ENCODE results near the gene C3orf22.
"Not testable (repeated sequence)": the region's sequence is repeated elsewhere in the genome, so short reads cannot be mapped to it uniquely, and the experiment has no call there.

Gene C3orf22

GRCh38 chr3:126542340-126543241 lies 16.1 kb downstream of the C3orf22 start:
- no peak for DNase-seq

DNA sequence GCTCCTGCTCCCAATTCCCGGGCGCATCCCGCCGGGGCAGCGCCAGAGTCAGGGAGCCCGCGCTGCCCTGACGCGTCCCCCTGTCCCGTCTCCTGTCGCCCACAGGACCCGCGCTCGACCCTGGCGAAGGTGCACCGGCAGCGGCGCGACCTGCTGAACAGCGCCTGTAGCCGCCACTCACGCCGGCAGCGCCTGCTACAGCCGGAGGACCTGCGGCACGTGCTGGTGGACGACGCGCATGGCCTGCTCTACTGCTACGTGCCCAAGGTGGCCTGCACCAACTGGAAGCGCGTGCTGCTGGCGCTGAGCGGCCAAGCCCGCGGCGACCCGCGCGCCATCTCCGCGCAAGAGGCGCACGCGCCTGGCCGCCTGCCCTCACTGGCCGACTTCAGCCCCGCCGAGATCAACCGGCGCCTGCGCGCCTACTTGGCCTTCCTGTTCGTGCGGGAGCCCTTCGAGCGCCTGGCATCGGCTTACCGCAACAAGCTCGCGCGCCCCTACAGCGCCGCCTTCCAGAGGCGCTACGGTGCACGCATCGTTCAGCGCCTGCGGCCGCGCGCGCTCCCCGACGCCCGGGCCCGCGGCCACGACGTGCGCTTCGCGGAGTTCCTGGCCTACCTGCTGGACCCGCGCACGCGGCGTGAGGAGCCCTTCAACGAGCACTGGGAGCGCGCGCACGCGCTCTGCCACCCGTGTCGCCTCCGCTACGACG lies 16.9 kb downstream of the C3orf22 start:
- no peak for DNase-seq

DNA sequence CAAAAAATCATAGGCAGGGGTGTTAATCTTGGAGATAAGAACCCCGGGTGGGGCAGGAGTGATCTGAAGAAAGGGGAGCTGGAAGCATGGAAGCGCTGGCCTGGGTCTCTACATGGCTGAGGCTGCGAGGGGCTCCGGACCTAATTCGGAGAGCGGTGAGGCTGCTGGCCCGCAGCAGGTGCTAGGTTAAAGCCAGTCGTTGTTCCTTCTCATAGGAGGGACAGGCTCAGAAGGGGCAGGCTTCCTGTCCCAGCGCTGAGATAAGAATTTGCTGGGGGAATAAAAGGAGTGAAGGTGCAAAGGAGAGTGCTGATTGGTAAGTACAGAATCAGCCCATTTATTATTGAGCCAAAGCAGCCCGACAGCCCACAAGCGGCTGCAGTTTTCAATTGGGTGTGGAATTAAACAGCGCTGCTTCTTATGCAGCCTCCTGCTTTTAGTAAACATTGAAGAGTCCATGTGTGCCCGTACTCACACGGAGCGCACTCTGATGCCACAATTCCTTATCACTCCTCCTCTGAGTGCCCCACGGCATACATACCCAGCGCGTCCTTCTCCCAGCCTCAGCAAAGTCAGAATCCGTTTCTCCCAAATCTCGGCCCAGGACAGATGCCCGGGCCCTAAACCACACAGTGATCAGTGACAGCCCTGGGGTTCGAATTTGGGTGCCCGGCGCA lies 17.6 kb downstream of the C3orf22 start:
- DNase-seq: no peak

DNA sequence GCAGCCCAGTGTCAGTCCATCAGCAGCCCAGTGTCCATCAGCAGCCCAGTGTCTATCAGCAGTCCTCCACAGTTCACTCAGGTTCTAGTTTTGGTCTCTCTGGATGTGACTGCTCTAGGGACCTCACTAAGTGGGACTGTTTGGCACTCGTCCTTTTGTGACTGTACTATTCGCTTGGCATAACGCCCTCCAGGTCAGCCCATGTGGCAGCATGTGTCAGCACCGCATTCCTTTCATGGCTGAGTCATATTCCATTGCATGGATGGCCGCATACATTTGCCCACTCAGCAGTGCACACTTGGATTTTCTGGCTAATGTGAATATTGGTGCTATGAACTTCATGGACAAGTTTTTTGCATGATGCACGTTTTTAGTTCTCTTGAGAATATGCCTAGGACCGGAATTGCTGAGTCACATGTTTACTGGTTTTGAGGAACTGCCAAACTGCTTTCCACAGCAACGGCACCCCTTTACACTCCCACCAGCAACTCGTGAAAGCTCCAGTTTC lies 18.3 kb downstream of the C3orf22 start:
- DNase-seq: no peak

GRCh38 chr3:126539558-126540250 lies 19.0 kb downstream of the C3orf22 start:
- DNase-seq: no peak

DNA sequence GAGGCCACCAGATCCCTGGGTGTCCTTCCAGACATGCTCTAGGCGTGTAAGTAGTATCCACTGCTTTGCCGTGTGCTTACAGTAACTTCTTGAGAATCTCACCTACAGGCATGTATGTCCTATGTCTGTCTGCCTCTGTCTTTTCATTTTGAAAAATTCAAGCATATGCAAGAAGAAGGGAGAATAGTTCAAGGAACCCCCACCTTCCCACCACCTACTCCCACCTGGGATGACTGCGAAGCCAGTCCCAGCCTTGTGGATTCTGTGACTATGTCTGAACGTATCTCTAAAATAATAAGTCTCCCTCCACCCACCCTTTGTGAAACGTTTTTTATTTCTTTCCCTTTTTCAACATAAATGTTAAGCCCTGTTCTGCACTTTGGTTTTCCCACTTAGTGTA lies 19.8 kb downstream of the C3orf22 start:
- no peak for DNase-seq

GRCh38 chr3:126538316-126538715 lies 20.4 kb downstream of the C3orf22 start:
- DNase-seq: no peak

GRCh38 chr3:126537730-126538281 lies 20.9 kb downstream of the C3orf22 start:
- no peak for DNase-seq

DNA sequence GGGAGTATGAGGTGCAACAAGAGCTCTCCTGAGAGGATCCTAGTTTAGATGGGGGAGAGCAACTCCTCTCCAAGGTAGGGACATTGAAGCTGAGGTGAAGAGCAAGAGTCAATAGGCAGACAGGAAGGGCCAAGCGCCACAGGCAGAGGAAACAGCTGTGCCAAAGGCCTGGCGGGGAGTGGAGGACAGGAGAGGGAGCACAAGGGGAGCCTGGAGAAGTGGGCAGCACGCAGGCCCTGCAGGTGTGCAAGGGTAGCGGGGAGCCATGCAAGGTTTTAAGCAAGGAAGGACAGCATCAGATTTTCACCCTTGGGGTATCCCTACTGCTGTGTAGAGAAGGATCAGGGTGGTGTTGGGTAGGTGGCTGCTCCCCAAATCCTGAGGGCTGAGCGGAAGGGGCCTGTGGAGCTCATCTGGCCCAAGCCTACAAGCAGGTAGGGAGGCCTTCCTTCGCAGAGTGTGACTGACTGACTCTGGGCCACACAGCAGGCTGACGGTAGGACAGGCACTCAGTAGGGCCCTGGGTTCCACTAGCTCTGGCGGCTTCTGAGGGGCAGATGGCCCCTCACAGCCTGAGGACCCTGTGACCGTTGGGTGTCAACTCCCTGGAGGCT lies 21.5 kb downstream of the C3orf22 start:
- no peak for DNase-seq

- no peak for DNase-seq
Observed at GRCh38 chr3:126536126-126536525, 22.6 kb downstream of the C3orf22 start.

- no peak for DNase-seq
Observed at GRCh38 chr3:126535636-126536035, 23.1 kb downstream of the C3orf22 start.

DNA sequence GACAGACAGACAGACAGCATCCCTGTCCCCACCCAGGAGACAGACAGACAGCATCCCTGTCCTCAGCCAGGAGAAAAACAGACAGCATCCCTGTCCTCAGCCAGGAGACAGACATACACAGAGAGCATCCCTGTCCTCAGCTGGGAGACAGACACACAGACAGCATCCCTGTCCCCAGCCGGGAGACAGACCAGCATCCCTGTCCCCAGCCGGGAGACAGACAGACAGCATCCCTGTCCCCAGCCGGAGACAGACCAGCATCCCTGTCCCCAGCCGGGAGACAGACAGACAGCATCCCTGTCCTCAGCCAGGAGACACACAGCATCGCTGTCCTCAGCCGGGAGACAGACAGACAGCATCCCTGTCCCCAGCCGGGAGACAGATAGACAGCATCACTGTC lies 24.0 kb downstream of the C3orf22 start:
- not testable (repeated sequence) for DNase-seq

DNA sequence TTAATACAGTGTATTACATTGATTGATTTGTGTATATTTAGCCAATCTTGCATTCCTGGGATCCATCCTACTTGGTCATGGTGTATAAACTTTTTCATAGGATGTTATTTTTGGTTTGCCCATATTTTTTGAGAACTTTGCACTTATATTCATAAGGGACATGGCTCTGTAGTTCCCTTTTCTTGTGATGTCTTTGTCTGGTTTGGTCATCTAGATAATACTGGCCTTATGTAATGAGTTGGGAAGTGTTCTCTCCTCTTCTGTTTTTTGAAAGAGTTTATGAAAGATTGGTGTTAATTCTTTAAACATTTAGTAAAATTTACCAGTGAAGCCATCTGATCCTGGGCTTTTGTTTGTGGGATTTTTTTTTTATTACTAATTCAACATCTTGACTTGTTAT lies 25.2 kb downstream of the C3orf22 start:
- DNase-seq: no peak

- no peak for DNase-seq
Observed at GRCh38 chr3:126531051-126531330, 27.7 kb downstream of the C3orf22 start.

DNA sequence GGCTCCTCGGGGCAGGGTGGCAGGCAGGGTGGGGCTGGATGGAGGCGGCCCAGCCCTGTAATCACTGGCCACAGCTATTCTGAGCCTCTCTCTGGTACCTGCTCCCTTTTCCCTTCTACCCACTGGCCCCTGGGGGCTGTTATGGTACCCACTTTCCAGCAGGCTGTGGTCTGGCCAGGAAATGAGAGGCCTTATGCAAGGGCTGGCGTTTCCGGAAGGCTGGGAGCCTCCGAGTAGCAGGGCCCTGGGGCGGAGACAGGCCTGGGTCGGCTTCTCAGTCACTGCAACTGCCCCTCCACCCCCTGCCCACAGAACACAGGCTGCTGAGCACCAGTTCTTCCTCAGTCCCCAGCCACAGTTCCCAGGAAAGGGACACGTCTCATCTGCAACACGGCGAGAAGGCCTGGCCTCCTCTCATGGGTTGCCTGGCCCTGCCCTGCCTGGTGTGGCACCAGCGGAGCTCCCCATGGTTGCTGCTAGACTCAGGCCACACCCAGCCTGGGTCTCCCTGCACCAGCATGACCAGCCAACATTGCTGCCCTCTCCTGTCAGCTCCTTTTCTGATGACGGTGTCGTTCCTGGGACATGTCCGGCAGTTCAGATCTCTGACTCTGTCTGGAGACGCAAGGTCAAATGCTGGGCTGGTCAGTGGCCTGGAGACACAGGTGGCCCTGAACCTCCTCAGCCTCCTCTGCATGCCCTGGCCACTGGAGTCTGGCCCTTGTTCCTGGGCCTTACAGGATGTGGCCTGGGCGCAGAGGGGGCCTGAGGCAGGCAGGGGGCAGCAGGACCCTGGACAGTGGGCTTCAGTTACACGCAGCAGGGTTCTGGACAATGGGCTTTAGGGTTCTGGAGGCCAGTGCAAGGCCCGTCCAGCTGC lies 28.3 kb downstream of the C3orf22 start:
- DNase-seq: no peak

DNA sequence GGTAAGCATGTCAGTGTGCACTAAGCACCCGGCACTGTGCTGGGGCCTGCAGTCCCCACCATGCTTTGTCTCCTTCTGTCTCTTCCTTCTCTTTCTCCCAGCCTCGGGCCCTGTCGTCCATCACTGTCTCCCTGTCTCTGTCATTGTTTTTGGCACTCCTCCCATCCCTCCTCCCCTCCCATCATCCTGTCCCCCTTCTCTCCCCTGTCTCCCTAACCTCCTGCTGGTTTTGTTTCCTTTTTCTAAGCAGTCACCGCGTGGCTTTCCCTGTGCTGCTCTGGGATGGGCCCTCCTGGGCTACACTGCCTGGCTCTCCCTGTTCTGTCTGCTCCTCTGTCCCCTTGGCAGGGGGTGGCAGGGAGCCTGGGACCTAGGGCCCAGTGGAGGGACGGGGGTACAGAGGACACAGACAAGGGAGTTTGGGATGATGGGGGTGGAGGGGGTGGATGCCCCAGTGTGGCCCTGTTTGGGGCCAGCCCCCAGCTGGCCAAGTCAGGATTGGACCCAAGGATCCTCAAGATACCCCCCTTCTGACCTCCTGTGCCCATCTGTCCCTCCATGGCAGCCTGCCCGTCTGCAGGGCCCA lies 29.1 kb downstream of the C3orf22 start:
- no peak for DNase-seq

- no peak for DNase-seq
Observed at GRCh38 chr3:126528800-126529541, 29.8 kb downstream of the C3orf22 start.

- no peak for DNase-seq
Observed at GRCh38 chr3:126528419-126528799, 30.3 kb downstream of the C3orf22 start.

- DNase-seq: no peak
Observed at GRCh38 chr3:126527455-126528211, 31.1 kb downstream of the C3orf22 start.
